Measurements from ENCODE around the gene TMEM154. TPM values are rescaled to one million over a fixed set of nuclear protein-coding genes. Genes with fewer than 3 reads are reported as not detected.

Gene TMEM154
- total RNA-seq, 1 donor from 2014 or later = 19.6 TPM

DNA sequence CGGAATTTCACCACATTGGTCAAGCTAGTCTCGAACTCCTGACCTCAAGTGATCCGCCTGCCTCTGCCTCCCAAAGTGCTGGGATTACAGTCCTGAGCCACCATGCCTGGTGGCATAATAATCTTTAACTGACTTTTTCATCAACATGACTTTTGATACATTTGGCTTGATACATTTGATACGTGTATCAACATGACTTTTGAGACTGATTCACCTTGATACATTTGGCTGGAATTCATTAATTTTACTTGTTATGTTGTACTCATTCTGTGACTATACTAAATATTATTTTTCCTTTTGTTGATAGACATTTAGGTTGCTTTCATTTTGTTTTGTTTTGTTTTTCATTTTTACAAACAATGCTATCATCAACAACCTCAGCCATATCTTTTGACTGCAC lies 6.3 kb downstream of the TMEM154 start:
- Histone ChIP-seq H3K27ac (no peak overlapping the region), H3K36me3 (no peaks in the 10 kb centered on the region), H3K4me1 (no peaks in the 10 kb centered on the region), H3K4me3 (no peak overlapping the region), H3K9me3 (no peaks in the 10 kb centered on the region), H3K27me3 (ENCODE audit: low read depth) (no peaks in the 10 kb centered on the region)
- DNase-seq (no peak), ATAC-seq (no peak)
- intact Hi-C loops (cut with DNase I) = no loop called here
- TF ChIP-seq, protein P1, sequence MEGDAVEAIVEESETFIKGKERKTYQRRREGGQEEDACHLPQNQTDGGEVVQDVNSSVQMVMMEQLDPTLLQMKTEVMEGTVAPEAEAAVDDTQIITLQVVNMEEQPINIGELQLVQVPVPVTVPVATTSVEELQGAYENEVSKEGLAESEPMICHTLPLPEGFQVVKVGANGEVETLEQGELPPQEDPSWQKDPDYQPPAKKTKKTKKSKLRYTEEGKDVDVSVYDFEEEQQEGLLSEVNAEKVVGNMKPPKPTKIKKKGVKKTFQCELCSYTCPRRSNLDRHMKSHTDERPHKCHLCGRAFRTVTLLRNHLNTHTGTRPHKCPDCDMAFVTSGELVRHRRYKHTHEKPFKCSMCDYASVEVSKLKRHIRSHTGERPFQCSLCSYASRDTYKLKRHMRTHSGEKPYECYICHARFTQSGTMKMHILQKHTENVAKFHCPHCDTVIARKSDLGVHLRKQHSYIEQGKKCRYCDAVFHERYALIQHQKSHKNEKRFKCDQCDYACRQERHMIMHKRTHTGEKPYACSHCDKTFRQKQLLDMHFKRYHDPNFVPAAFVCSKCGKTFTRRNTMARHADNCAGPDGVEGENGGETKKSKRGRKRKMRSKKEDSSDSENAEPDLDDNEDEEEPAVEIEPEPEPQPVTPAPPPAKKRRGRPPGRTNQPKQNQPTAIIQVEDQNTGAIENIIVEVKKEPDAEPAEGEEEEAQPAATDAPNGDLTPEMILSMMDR (IDR thresholded peaks at IDR 0.05) = no peak

DNA sequence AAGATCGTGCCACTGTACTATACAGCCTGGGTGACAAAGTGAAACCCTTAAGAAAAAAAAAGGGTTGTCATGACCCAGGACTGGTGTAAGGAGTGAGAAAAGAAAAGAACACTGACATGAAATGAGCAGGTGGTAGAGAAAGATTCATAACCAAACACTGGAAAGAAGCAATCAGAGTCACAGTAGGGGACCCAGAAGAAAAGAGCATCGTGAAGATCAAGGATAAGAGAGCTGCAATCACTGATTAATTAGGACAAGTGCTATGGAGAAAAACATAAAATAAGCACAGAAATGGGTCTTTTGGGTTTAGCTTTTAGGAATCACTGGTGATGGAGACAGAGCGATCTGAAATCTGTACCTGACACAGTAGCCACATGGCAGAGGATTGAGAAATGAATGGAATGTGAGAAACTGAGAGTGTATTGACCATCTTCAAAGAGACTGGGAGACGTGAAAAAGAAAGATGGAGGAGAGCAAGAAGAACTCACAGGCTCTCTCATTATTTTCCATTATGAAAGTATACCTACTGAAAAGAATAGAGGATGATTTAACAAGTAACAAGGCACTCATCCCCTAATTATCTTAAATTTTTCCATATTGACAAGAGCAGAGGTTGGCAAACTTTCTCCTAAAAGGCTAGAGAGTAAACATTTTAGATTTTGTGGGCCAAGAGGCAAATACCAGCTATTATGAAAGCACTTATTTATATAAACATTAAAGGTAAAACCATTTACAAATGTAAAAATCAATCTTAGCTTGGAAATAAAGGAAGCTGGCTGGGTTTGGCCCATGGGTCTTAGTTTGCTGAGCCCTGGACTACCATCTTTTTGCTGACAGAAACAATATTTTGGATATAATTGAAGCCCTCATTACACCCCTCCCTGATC lies 7.3 kb downstream of the TMEM154 start:
- H3K9me3 ChIP-seq = no peaks in the 10 kb centered on the region
- no peaks in the 10 kb centered on the region for H3K27me3 ChIP-seq (ENCODE audit: low read depth)
- ATAC-seq (no peak), DNase-seq (no peak)
- H3K27ac ChIP-seq = no peak overlapping the region
- no peaks in the 10 kb centered on the region for H3K36me3 ChIP-seq
- H3K4me1 ChIP-seq = no peaks in the 10 kb centered on the region
- TF ChIP-seq, protein P1 (IDR thresholded peaks at IDR 0.05) = no peak
- H3K4me3 ChIP-seq = no peak overlapping the region
- intact Hi-C loops (cut with DNase I) = no loop called here

DNA sequence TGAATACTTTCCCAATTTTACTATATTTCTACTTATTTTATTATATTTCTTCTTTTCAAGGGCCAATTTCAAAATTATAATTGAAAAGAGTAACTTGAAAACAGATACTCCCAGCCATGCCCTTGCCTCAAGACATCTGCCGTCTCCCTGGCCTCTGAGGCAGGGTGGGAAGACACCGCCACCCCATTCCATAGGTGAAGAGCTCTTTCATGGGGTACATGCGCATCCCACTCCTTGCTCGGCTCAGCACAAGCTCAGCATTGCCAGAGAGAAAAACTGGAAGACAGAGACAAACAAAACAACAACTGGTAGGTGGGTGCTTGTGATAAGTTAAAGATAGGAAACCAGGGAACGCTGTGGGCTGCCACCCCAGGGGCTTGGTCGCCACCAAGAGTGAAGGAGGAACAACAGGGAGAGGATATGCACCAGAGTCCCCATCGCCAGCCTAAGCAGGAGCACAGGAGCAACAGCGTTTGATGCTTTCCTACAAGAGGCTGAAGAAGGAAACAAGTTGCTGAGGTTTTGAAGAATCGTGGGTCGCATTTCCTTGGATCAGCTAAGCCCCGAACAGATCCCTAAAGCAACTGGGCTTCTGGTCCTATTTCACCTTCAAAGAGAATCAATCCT lies 11.3 kb downstream of the TMEM154 start:
- Histone ChIP-seq H3K36me3 (no peaks in the 10 kb centered on the region), H3K4me3 (no peak overlapping the region), H3K27ac (no peak overlapping the region), H3K4me1 (no peaks in the 10 kb centered on the region), H3K27me3 (ENCODE audit: low read depth) (no peaks in the 10 kb centered on the region), H3K9me3 (no peaks in the 10 kb centered on the region)
- TF ChIP-seq, protein P1 (IDR thresholded peaks at IDR 0.05) = no peak
- ATAC-seq = no peak
- DNase-seq = no peak
- intact Hi-C loops (cut with DNase I) = no loop called here

DNA sequence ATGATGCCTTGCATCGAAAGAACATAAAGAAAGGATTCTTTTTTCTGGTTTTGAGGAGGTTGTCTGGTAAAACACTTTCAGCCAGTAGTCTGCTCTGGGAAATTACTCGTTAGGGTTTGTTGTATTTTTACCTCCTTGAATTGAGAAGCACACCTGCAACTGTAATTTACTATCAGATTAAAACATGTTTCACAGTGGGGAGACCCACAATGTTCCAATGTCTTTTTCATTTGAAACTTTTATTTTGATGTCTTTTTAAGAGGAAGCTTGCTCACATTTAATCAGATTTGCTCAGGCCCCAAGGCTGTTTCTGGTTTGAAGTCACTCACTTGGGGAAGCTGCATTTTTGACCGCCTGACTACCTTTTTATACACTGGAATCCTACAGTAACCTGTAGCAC lies 12.0 kb downstream of the TMEM154 start:
- ATAC-seq (no peak), DNase-seq (no peak)
- H3K27me3 ChIP-seq (ENCODE audit: low read depth) = no peaks in the 10 kb centered on the region
- intact Hi-C loops (cut with DNase I) = no loop called here
- no peak overlapping the region for H3K27ac ChIP-seq
- peaks cover 7% of the 10 kb centered on the region for H3K4me1 ChIP-seq
- no peak overlapping the region for H3K4me3 ChIP-seq
- H3K9me3 ChIP-seq = no peaks in the 10 kb centered on the region
- TF ChIP-seq, protein P1 (IDR thresholded peaks at IDR 0.05) = no peak
- H3K36me3 ChIP-seq = no peaks in the 10 kb centered on the region

DNA sequence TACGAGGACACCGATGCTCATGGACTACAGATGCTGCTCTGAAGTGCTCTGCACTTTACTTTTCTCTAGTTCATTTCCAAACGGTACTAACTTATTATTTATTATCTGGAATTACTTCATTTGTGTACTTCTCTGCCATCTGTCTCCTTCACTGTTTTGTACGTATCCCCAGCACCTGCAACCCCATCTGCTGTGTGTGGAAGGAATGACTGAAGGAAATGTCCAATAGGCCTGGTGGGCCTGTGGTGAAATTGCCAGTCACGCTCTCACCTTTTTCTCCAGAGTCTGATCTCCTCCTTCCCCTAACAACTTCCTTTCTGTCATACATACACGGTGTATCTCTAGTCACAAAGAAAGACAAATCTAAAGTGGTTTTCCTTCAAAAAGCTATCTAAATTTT lies 12.9 kb downstream of the TMEM154 start:
- H3K4me3 ChIP-seq = no peak overlapping the region
- H3K9me3 ChIP-seq = no peaks in the 10 kb centered on the region
- H3K27ac ChIP-seq = no peak overlapping the region
- DNase-seq = no peak
- ATAC-seq = no peak
- peaks cover 10% of the 10 kb centered on the region for H3K4me1 ChIP-seq
- TF ChIP-seq, protein P1 (IDR thresholded peaks at IDR 0.05) = no peak
- intact Hi-C loops (cut with DNase I) = no loop called here
- no peaks in the 10 kb centered on the region for H3K36me3 ChIP-seq
- no peaks in the 10 kb centered on the region for H3K27me3 ChIP-seq (ENCODE audit: low read depth)
